IMR-90 (cell line): ENCODE measurements around the gene GLG1. TPM values are rescaled to one million over a fixed set of nuclear protein-coding genes. Genes with fewer than 3 reads are reported as not detected.

Source experiments
- ATAC-seq: fragments of 200-7000 bp; cut with Tn5 transposase; 2 replicates; pipeline ENCODE4 v1.9.1; 2020; ENCODE audit warnings: low read depth, mild to moderate bottlenecking, moderate library complexity
- BruUV-seq: library from RNA; stranded (reverse); fragments of 400-500 nt; replicated peaks from 2 replicates; lab custom pipeline; 2021; lab: Mats Ljungman, UMichigan
- CTCF ChIA-PET: fragments of 300-600 bp; formaldehyde crosslinking; extraction: SDS; loops from one replicate; lab custom pipeline; 2021; ENCODE audit warnings: antibody characterized with exemption; lab: Yijun Ruan, JAX
- POLR2A ChIA-PET: fragments of 300-600 bp; sonication (Branson Sonifier 250); formaldehyde crosslinking; loops from one replicate; lab custom pipeline; 2022; ENCODE audit warnings: antibody characterized with exemption; ENCODE audit not compliant: unreplicated experiment; lab: Charles Lee
- DNase-seq: peaks from one replicate; pipeline ENCODE4 v3.0.0; 2013
- H2AFZ ChIP-seq: replicated peaks from 2 replicates; pipeline ENCODE3; 2013; ENCODE audit warnings: low read length, mild to moderate bottlenecking; ENCODE audit not compliant: poor library complexity
- H2AK5ac ChIP-seq: 2 replicates; pipeline ENCODE4 v1.6.1; 2013; ENCODE audit warnings: low read depth, low read length, inconsistent platforms
- H2AK9ac ChIP-seq: replicated peaks from 2 replicates; pipeline ENCODE3; 2013; ENCODE audit warnings: mild to moderate bottlenecking, low read depth, low read length, moderate library complexity; ENCODE audit not compliant: poor library complexity
- H2BK120ac ChIP-seq: 2 replicates; pipeline ENCODE4 v1.6.1; 2013; ENCODE audit warnings: low read depth, low read length, inconsistent platforms
- H2BK15ac ChIP-seq: 3 replicates; pipeline ENCODE4 v1.6.1; 2013; ENCODE audit warnings: low read depth, low read length, inconsistent platforms
- H2BK20ac ChIP-seq: 2 replicates; pipeline ENCODE4 v1.6.1; 2013; ENCODE audit warnings: low read depth, mild to moderate bottlenecking, inconsistent platforms, low read length, moderate library complexity
- H2BK5ac ChIP-seq: 2 replicates; pipeline ENCODE4 v1.6.1; 2013; ENCODE audit warnings: mild to moderate bottlenecking, low read depth, low read length, inconsistent platforms; ENCODE audit not compliant: poor library complexity, severe bottlenecking
- H3K14ac ChIP-seq: replicated peaks from 2 replicates; pipeline ENCODE4 v1.6.1; 2013; ENCODE audit warnings: low read depth, low read length, inconsistent platforms
- H3K18ac ChIP-seq: 2 replicates; pipeline ENCODE4 v1.6.1; 2013; ENCODE audit warnings: low read depth, low read length, control low read depth
- H3K23ac ChIP-seq: 2 replicates; pipeline ENCODE4 v1.6.1; 2013; ENCODE audit warnings: low read depth, low read length, inconsistent platforms
- H3K27ac ChIP-seq: 2 replicates; pipeline ENCODE4 v1.5.1; 2013; ENCODE audit warnings: mild to moderate bottlenecking, control low read depth, low read length; ENCODE audit not compliant: insufficient read depth
- H3K27me3 ChIP-seq: 2 replicates; pipeline ENCODE4 v1.6.1; 2013; ENCODE audit warnings: low read length; ENCODE audit not compliant: control insufficient read depth, insufficient read depth
- H3K36me3 ChIP-seq: 2 replicates; pipeline ENCODE4 v1.6.1; 2013; ENCODE audit warnings: low read length, mixed read lengths; ENCODE audit not compliant: control insufficient read depth, insufficient read depth
- H3K4ac ChIP-seq: 2 replicates; pipeline ENCODE4 v1.6.1; 2013; ENCODE audit warnings: low read depth, low read length, inconsistent platforms
- H3K4me1 ChIP-seq: 2 replicates; pipeline ENCODE4 v1.6.1; 2013; ENCODE audit warnings: low read length, mixed read lengths; ENCODE audit not compliant: control insufficient read depth, insufficient read depth
- H3K4me2 ChIP-seq: 2 replicates; pipeline ENCODE4 v1.6.1; 2013; ENCODE audit warnings: low read depth, mild to moderate bottlenecking, control low read depth, low read length, moderate library complexity
- H3K4me3 ChIP-seq: 2 replicates; pipeline ENCODE4 v1.5.1; 2013; ENCODE audit warnings: low read depth, mild to moderate bottlenecking, control low read depth, low read length, moderate library complexity; ENCODE audit not compliant: insufficient read depth
- H3K56ac ChIP-seq: 2 replicates; pipeline ENCODE4 v1.6.1; 2013; ENCODE audit warnings: low read length, inconsistent platforms; ENCODE audit not compliant: insufficient read depth; ENCODE audit errors: extremely low read depth
- H3K79me1 ChIP-seq, 2 experiments: 2 replicates each; pipeline ENCODE4 v1.6.1; 2013; ENCODE audit warnings: low read length in 2 of 2, inconsistent platforms in 1 of 2, low read depth in 1 of 2
- H3K9ac ChIP-seq: 2 replicates; pipeline ENCODE4 v1.6.1; 2013; ENCODE audit warnings: low read depth, low read length, control low read depth
- H3K9me1 ChIP-seq: 2 replicates; pipeline ENCODE4 v1.6.1; 2013; ENCODE audit warnings: low read length, inconsistent platforms; ENCODE audit not compliant: insufficient read depth
- H3K9me3 ChIP-seq: 2 replicates; pipeline ENCODE4 v1.6.1; 2013; ENCODE audit warnings: low read length; ENCODE audit not compliant: control insufficient read depth, insufficient read depth
- H4K20me1 ChIP-seq: 2 replicates; pipeline ENCODE4 v1.6.1; 2013; ENCODE audit warnings: low read length, inconsistent platforms; ENCODE audit not compliant: insufficient read depth
- H4K5ac ChIP-seq: 2 replicates; pipeline ENCODE4 v1.6.1; 2013; ENCODE audit warnings: mild to moderate bottlenecking, low read depth, low read length, control low read depth
- H4K8ac ChIP-seq, 2 experiments: 2 replicates each; pipeline ENCODE4 v1.6.1; 2013; ENCODE audit warnings: low read depth in 2 of 2, low read length in 2 of 2, control low read depth in 1 of 2, inconsistent platforms in 1 of 2
- H4K91ac ChIP-seq: 2 replicates; pipeline ENCODE4 v1.6.1; 2013; ENCODE audit warnings: low read depth, low read length, inconsistent platforms; ENCODE audit not compliant: insufficient read depth
- CEBPB ChIP-seq: IDR thresholded peaks from 2 replicates; pipeline ENCODE4 v1.6.1; 2012; ENCODE audit warnings: low read depth, low read length, improper control_type of control experiment
- CTCF ChIP-seq: conservative IDR thresholded peaks from 2 replicates; pipeline ENCODE4 v1.5.1; 2012; ENCODE audit warnings: mild to moderate bottlenecking, low read depth, low read length, improper control_type of control experiment
- MAZ ChIP-seq: IDR thresholded peaks from 2 replicates; pipeline ENCODE4 v1.6.1; 2012; ENCODE audit warnings: low read depth, mild to moderate bottlenecking, low read length, improper control_type of control experiment, moderate library complexity, borderline replicate concordance
- NFE2L2 ChIP-seq: fragments of 150-350 bp; IDR thresholded peaks from 2 replicates; pipeline ENCODE4 v1.6.1; 2016; ENCODE audit warnings: low read depth, mild to moderate bottlenecking, low read length
- SMC3 ChIP-seq: fragments of 150-350 bp; IDR thresholded peaks from 2 replicates; pipeline ENCODE4 v1.6.1; 2016; ENCODE audit warnings: low read depth, mild to moderate bottlenecking, antibody characterized with exemption, low read length, moderate library complexity
- WGBS, 2 experiments: methylation state at CpG; one replicate each; pipeline versions ENCODE4 v1.1.5 to v1.1.7; 2013; ENCODE audit warnings: missing lambda C conversion rate in 2 of 2; ENCODE audit not compliant: insufficient read length in 1 of 2; ENCODE audit errors: extremely low coverage in 2 of 2; 5-methylcytosine and 5-hydroxymethylcytosine counted together
- dilution Hi-C: fragments of 300-500 bp; cut with HindIII; formaldehyde crosslinking; loops from one replicate; pipeline ENCODE4 v1.14.3; 2018; ENCODE audit warnings: low sequenced_read_pairs; ENCODE audit not compliant: unreplicated experiment
- in situ Hi-C: fragments of 300-500 bp; cut with MboI; formaldehyde crosslinking; loops from 3 replicates; pipeline ENCODE4 v1.14.3; 2019; ENCODE audit warnings: low sequenced_read_pairs, inconsistent platforms, mixed read lengths
- intact Hi-C: fragments of 100-400 bp; cut with micrococcal nuclease; formaldehyde crosslinking; loops from 2 replicates; pipeline ENCODE4 v1.10.0; 2022
- polyA plus RNA-seq, 3 experiments: library from polyadenylated mRNA; depleted of rRNA; stranded (reverse); fragments of >200 nt; gene quantifications; 2 replicates each; pipeline ENCODE4 v1.2.3, GENCODE V29; 2012; ENCODE audit warnings: low replicate concordance in 1 of 3
- total RNA-seq: library from RNA; depleted of rRNA; stranded (reverse); fragments of >200 nt; gene quantifications from 2 replicates; pipeline ENCODE4 v1.2.3, GENCODE V29; 2012

GLG1 gene
- total and polyA plus RNA-seq, 2 of the 4 experiments (the other 2 are of a cell fraction), result 91.0 to 107 TPM

- in situ Hi-C loops (no loop called here), dilution Hi-C loops (no loop called here), intact Hi-C loops (no loop called here)
- no CpG with 5 or more reads among the region's 6 CpGs for WGBS, 2 experiments
- peaks cover 33 to 54% of the 10 kb centered on the region in 2 experiments for H3K79me1 ChIP-seq
- no peak for TF ChIP-seq NFE2L2
- 0 out of 2 replicates have a peak, but pooled peaks have one; percentile 8 for TF ChIP-seq SMC3
- no peak for TF ChIP-seq MAZ
- TF ChIP-seq CTCF, result peak; percentile 50
- no peak for TF ChIP-seq CEBPB
- H3K4ac ChIP-seq, result no peak overlapping the region
- no peak overlapping the region for H2AK5ac ChIP-seq
- H3K14ac ChIP-seq, result no peak overlapping the region
- no peaks in the 10 kb centered on the region for H3K27me3 ChIP-seq
- no peak overlapping the region for H2BK15ac ChIP-seq
- H3K27ac ChIP-seq, result no peak overlapping the region
- H3K56ac ChIP-seq, result no peak overlapping the region
- H2BK20ac ChIP-seq, result no peak overlapping the region
- H3K4me3 ChIP-seq, result no peak overlapping the region
- H3K36me3 ChIP-seq, result peaks cover 22% of the 10 kb centered on the region
- H3K4me2 ChIP-seq, result no peak overlapping the region
- peaks cover 4% of the 10 kb centered on the region for H3K4me1 ChIP-seq
- CTCF ChIA-PET, result interaction anchor here (0.7 to 1.2 kb wide), 6 partner anchors 10 to 1087 kb away, joined by 3 to 6 read pairs (median 3); no protein-coding TSS in a partner anchor
- H4K5ac ChIP-seq, result no peak overlapping the region
- H4K20me1 ChIP-seq, result peaks cover 17% of the 10 kb centered on the region
- ATAC-seq (no peak), DNase-seq (no peak)
- H2BK120ac ChIP-seq, result no peak overlapping the region
- no peak overlapping the region for H2BK5ac ChIP-seq
- no peak overlapping the region for H4K91ac ChIP-seq
- H3K9me1 ChIP-seq, result peaks cover 4% of the 10 kb centered on the region; the same call in 1 of the 2 replicates
- no peak overlapping the region for H2AFZ ChIP-seq
- POLR2A ChIA-PET, result no interaction called here
- no peak overlapping the region for H4K8ac ChIP-seq
- no peak overlapping the region for H3K18ac ChIP-seq
- BruUV-seq, result no TSS peak
- no peak overlapping the region for H3K9ac ChIP-seq
- H3K9me3 ChIP-seq, result no peaks in the 10 kb centered on the region
- H3K23ac ChIP-seq, result no peak overlapping the region
- H2AK9ac ChIP-seq, result no peak overlapping the region
Measured at GRCh38 chr16:74650966-74651567, 44.2 kb upstream of the GLG1 start.
